GM06990 (cell line): ENCODE measurements around the gene SLC25A17.

Experiments used
- DNase-seq: peaks from one replicate; pipeline ENCODE4 v3.0.0-alpha.2; 2011; ENCODE audit not compliant: insufficient read length; ENCODE audit errors: extremely low read depth
- H3K27me3 ChIP-seq: replicated peaks from 2 replicates; pipeline ENCODE4 v1.6.0; 2011; ENCODE audit warnings: low read length; ENCODE audit not compliant: control insufficient read depth, insufficient read depth
- H3K36me3 ChIP-seq: 2 replicates; pipeline ENCODE4 v1.5.1; 2011; ENCODE audit warnings: low read length; ENCODE audit not compliant: control insufficient read depth, insufficient read depth
- H3K4me3 ChIP-seq: replicated peaks from 2 replicates; pipeline ENCODE4 v1.5.1; 2011; ENCODE audit warnings: low read depth, mild to moderate bottlenecking, control low read depth, low read length
- TF ChIP-seq, protein P1 (sequence below): IDR thresholded peaks from 2 replicates; pipeline ENCODE4 v1.5.1; 2011; ENCODE audit warnings: low read length, control low read depth, mild to moderate bottlenecking, inconsistent platforms; ENCODE audit not compliant: insufficient read depth, poor library complexity, severe bottlenecking

Gene SLC25A17

GRCh38 chr22:40749829-40750228 lies 69.3 kb downstream of the SLC25A17 start:
- no peak for DNase-seq
- TF ChIP-seq, protein P1, sequence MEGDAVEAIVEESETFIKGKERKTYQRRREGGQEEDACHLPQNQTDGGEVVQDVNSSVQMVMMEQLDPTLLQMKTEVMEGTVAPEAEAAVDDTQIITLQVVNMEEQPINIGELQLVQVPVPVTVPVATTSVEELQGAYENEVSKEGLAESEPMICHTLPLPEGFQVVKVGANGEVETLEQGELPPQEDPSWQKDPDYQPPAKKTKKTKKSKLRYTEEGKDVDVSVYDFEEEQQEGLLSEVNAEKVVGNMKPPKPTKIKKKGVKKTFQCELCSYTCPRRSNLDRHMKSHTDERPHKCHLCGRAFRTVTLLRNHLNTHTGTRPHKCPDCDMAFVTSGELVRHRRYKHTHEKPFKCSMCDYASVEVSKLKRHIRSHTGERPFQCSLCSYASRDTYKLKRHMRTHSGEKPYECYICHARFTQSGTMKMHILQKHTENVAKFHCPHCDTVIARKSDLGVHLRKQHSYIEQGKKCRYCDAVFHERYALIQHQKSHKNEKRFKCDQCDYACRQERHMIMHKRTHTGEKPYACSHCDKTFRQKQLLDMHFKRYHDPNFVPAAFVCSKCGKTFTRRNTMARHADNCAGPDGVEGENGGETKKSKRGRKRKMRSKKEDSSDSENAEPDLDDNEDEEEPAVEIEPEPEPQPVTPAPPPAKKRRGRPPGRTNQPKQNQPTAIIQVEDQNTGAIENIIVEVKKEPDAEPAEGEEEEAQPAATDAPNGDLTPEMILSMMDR: no peak
- H3K36me3 ChIP-seq: no peaks in the 10 kb centered on the region
- no peak overlapping the region for H3K4me3 ChIP-seq
- no peaks in the 10 kb centered on the region for H3K27me3 ChIP-seq

- Histone ChIP-seq H3K36me3 (no peaks in the 10 kb centered on the region), H3K4me3 (no peak overlapping the region), H3K27me3 (no peaks in the 10 kb centered on the region)
- TF ChIP-seq, protein P1: no peak
- no peak for DNase-seq
Measured at GRCh38 chr22:40748388-40749355, 70.5 kb downstream of the SLC25A17 start.

GRCh38 chr22:40747361-40747760 lies 71.8 kb downstream of the SLC25A17 start:
- Histone ChIP-seq H3K4me3 (no peak overlapping the region), H3K27me3 (no peaks in the 10 kb centered on the region), H3K36me3 (no peaks in the 10 kb centered on the region)
- DNase-seq: no peak
- TF ChIP-seq, protein P1: no peak

- TF ChIP-seq, protein P1: no peak
- no peaks in the 10 kb centered on the region for H3K27me3 ChIP-seq
- no peaks in the 10 kb centered on the region for H3K36me3 ChIP-seq
- H3K4me3 ChIP-seq: no peak overlapping the region
- DNase-seq: no peak
Measured at GRCh38 chr22:40746428-40747220, 72.5 kb downstream of the SLC25A17 start.

- no peaks in the 10 kb centered on the region for H3K27me3 ChIP-seq
- TF ChIP-seq, protein P1: no peak
- no peak for DNase-seq
- no peak overlapping the region for H3K4me3 ChIP-seq
- H3K36me3 ChIP-seq: no peaks in the 10 kb centered on the region
Measured at GRCh38 chr22:40743768-40744167, 75.4 kb downstream of the SLC25A17 start.
